Stimulated activated CD8-positive, alpha-beta memory T cell treated with anti-CD3 and anti-CD28 coated beads, Interleukin-7, amount 100 ng/mL, for 1 hour (primary cell): ENCODE measurements around the gene DDX56.

Experiments used
- DNase-seq, 2 donors: peaks; one replicate each; pipeline ENCODE4 v3.0.0-alpha.2; 2020; ENCODE audit warnings: low read depth in 2 of 2

The DDX56 gene

DNA sequence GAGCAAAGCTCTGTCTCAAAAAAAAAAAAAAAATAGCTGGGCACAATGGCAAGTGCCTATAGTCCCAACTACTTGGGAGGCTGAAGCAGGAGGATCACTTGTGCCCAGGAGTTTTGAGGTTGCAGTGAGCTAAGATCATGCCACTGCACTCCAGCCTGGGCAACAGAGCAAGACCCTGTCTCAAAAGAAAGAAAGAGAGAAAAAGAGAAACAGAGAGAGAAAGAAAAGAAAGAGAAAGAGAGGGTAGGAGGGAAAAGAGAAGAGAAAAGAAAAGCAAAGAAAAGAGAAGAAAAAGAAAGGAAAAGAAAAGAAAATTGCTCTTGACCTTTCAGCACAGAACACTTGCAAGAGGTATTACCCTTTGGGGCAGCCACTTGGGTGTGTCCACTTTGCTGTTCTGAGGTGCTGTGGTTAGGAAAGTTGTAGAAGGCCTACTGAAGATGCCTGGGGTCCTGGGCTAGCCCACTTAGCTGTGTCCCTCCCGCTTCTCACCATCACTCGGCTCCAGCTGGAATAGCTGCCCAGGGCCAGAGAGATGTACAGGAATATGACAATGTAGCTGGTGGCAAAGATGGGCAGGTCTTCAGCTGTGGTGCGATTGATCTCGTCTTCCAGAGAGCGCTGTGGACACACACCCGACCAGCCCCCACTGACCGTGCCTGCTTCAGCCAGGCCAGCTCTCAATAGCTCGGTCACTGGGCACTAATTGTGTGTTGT, 38.2 kb downstream of the DDX56 start:
- no peak for DNase-seq

DNA sequence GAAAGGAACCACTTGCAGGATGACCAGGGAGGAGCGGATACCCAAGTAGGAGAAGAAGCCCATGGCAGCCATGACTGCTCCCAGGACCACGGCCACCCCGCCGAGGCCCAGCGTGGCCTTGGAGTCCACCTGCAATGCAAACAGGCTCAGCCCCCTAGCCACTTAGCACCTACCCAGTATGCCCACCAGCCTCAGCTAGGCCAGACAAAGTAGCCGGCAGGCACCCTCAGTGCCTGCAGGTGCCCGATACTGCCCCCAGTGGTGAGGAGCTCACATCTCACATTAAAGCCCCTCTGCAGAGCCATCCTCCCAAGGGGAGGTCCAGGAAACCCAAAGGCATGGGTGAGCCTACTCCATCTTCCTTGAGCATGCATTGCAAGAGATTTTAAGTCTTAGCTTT, 39.2 kb downstream of the DDX56 start:
- DNase-seq: peak in 1 of 2 donors; percentile 3

DNA sequence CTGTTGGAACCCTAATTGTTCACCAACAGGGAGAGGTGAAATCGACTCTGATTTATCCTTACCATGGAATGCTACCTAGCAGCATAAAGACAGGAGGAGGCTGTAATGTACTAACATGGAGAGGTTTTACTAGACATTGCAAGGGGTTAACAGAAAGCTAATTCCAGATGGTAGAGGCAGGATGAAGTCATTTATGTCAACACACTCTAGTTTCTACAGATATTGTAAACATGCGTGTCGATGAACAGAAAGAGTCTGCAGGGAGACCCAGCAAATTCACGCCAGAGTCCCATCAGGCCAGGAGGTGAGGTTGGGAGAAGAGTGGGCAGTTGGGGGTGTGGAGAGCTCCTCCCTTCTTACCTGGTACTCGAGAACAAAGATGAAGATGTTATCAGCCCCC, 39.6 kb downstream of the DDX56 start:
- DNase-seq: no peak

DNA sequence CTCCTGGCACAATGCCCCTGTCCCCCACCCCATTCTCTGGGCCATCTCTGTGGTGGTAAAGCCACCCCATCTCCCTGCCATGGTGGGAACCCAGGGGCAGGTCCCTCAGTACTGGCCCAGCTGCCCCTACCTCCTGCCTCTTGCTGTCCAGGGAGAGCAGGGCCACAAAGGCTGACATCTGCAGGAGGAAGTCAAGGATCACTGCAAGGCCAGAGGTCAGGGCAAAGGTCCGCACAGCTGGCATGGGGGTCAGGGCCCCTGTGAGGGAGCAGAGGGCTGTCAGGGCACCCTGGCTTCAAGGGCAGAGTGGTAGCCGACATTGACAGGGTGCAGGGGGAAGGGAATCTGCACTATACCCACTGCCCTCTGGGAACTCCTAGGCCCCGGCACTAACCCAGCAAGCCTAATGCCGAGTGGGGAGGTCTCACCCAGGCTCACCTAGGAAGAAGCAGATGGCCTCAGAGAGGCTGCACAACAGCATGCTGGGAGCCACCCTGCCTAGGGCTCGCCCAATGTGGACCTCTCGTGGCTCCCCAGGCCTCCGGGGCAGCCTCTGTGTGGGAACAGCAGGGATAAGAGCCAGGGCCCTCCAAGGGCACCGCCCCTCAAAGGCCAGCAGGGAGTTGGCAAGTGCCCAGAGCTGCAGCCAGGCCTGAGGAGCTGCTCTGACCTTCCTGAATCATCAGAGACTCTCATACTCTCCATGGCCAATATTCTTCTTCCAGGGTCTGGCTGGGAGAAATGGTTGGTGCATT, 40.2 kb downstream of the DDX56 start:
- DNase-seq: no peak

DNA sequence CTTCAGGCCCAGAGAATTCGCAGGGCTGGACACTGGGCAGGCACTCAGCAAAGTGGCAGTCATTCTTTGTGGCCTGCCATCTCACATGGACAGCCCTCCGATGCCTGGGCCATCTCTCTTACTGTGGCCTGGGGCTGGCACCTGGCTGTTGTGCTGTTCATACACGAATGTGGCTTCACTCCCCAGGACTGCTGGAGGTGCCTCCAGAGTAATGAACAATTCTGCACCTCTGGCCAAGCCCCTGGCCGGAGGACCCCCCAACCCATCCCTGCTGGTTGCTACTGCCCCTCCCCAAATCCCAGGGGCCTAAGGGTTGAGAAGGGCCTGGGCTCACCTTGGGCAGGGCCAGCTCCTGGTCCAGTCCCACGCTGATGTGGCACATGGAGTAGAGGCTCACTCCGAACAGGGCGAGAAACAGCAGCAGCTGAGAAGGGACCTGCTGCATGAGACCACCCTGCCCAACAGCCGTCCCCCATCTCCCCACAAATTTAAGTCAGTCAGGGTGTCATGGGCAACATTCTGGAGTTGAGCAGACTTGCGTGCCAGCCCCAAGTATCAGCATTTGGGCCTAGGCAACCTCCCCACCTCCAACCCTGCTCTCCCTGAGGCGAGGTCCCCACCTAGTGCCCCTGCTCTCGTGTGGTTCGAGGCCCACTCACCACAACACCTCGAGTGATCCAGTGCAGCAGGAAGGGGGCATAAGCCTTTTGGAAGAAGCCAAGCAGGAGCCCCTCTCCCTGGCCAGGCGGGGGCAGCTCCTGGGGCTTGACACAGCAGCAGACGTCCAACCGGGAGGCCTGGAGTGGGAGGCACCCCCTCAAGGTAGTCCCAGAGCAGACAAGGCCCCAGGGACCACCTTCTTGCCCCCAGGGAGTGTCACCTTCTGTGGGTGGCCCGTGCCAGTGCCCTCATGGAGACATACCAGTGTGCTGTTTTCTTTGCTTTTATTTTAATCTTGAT, 42.0 kb downstream of the DDX56 start:
- DNase-seq: no peak

DNA sequence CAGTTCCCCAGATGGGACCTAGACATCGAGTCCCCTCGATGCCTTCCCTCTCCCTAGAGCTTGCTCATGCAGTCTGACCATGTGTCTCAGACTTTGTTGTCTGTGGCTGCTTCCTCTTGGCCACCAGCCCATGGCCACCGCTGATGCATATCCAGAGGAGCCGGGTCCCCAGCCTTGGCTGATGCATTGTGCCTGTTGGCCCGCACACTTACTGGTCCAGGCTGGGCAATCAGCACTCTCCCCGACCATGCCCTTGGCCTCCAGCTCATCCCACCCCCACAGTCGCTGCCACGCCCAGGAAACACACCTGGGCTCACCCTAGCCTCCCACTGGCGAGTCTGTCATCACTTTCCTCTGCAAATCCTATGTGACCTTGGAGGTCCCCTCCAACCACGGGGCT, 42.7 kb downstream of the DDX56 start:
- no peak for DNase-seq

- DNase-seq: no peak
Observed at GRCh38 chr7:44524811-44525388, 48.8 kb downstream of the DDX56 start.

DNA sequence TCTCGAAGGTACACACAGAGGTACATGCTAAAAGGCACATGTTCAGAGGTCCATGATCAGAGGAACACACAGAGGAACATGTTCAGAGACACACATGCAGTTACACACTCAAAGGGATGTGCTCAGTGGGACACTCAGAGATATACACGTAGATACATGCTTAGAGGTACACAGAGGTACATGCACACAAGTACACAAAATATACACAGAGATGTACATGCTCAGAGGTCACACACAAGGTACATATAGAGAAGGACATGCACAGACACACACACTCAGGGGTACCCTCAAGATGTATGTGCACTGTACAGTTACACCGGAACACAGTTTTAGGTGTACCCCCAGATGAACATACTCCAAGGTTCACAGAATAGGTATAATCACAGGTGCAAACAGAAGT, 51.4 kb downstream of the DDX56 start:
- DNase-seq: no peak

- DNase-seq: no peak
Observed at GRCh38 chr7:44521347-44522095, 52.2 kb downstream of the DDX56 start.

- no peak for DNase-seq
Observed at GRCh38 chr7:44520574-44520973, 53.1 kb downstream of the DDX56 start.

GRCh38 chr7:44519546-44519945, 54.2 kb downstream of the DDX56 start:
- DNase-seq: no peak

DNA sequence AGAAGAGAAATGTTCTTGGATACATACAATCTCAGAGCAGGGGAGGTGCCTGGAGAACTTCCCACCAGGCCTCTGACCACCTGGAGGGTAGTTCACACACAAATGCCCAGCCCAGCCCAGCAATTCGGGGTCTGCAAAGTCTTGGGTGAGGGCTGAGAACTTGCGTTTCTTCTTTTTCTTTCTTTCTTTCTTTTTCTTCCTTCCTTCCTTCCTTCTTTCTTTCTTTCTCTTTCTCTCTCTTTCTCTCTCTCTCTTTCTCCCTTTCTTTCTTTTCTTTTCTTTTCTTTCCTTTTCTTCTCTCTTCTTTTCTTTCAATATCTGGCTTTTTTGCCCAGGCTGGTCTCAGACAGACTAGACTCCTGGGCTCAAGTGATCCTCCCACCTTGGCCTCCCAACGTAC, 54.9 kb downstream of the DDX56 start:
- no peak for DNase-seq

DNA sequence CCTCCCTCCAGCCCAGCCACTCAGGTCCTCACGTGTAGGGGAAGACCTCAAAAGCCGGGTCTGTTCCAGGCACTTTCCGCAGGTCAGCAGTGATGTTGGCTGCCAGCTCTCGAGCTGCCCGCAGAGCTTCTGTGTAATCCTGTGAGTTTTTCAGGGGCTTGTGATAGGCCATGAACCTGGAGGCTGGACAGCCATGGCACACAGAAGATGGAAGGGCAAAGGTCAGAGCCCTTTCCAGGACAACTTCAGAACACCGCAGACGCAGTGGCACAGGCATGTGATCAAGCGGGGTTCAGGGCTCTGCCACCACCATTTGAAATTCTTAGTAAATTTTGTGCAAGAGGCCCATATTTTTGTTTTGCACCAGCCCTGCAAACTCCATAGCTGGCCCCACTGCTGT, 56.5 kb downstream of the DDX56 start:
- no peak for DNase-seq
